Epithelial cell of proximal tubule (primary cell): ENCODE results near the gene ZNF83. TPM values are rescaled to one million over a fixed set of nuclear protein-coding genes. Genes with fewer than 3 reads are reported as not detected.
"Not testable (repeated sequence)": the region's sequence is repeated elsewhere in the genome, so short reads cannot be mapped to it uniquely, and the experiment has no call there.

Experiments
- DNase-seq: peaks from one replicate; pipeline ENCODE4 v3.0.0-alpha.2; 2011; ENCODE audit warnings: low read depth
- H3K4me3 ChIP-seq: 2 replicates; pipeline ENCODE4 v1.5.1; 2011; ENCODE audit warnings: low read depth, mild to moderate bottlenecking, low read length
- total RNA-seq: library from RNA; depleted of rRNA; stranded (reverse); fragments of >200 nt; gene quantifications from 2 replicates; pipeline ENCODE4 v1.2.3, GENCODE V29; 2015
- TF ChIP-seq, protein P1 (sequence below): conservative IDR thresholded peaks from 2 replicates; pipeline ENCODE4 v1.5.1; 2012; ENCODE audit warnings: low read depth, mild to moderate bottlenecking, low read length

The ZNF83 gene
- total RNA-seq, 1 donor from 2014 or later: 46.5 TPM

- DNase-seq: peak; percentile 63
- TF ChIP-seq, protein P1, sequence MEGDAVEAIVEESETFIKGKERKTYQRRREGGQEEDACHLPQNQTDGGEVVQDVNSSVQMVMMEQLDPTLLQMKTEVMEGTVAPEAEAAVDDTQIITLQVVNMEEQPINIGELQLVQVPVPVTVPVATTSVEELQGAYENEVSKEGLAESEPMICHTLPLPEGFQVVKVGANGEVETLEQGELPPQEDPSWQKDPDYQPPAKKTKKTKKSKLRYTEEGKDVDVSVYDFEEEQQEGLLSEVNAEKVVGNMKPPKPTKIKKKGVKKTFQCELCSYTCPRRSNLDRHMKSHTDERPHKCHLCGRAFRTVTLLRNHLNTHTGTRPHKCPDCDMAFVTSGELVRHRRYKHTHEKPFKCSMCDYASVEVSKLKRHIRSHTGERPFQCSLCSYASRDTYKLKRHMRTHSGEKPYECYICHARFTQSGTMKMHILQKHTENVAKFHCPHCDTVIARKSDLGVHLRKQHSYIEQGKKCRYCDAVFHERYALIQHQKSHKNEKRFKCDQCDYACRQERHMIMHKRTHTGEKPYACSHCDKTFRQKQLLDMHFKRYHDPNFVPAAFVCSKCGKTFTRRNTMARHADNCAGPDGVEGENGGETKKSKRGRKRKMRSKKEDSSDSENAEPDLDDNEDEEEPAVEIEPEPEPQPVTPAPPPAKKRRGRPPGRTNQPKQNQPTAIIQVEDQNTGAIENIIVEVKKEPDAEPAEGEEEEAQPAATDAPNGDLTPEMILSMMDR: peak; percentile 10
- H3K4me3 ChIP-seq: peak within 1 kb of the TSS; percentile 95
Observed at GRCh38 chr19:52570000-52570861, 67.9 kb downstream of the ZNF83 start, which contains the start of gene ZNF701. Gene ZNF701, plus strand, starts transcription at chr19:52570287. Its CDS starts 3,861 bp downstream, at chr19:52574148.

- peak overlapping the region; percentile 95 for H3K4me3 ChIP-seq
- DNase-seq: not testable (repeated sequence)
Observed at GRCh38 chr19:52569638-52569999, 68.5 kb downstream of the ZNF83 start.

DNA sequence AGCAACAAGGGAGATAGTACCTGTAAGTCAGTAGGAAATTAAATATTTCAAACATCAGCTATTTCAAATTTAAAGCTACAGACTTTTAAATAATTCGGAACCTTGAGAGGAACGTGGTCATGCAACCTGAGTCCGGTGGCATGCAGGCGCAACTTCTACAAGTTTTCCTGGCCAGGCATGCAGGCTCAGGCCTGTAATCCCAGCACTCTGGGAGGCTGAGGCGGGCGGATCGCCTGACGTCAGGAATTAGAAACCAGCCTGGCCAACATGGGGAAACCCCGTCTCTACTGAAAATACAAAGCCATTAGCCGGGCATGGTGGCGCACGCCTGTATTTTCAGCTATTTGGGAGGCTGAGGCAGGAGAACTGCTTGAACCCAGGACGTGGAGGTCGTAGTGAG, 70.2 kb downstream of the ZNF83 start:
- no peak for DNase-seq
- TF ChIP-seq, protein P1: no peak
- no peak overlapping the region for H3K4me3 ChIP-seq

- no peak overlapping the region for H3K4me3 ChIP-seq
- TF ChIP-seq, protein P1: no peak
- DNase-seq: no peak
Observed at GRCh38 chr19:52566588-52566987, 71.6 kb downstream of the ZNF83 start.

- H3K4me3 ChIP-seq: no peak overlapping the region
- DNase-seq: no peak
- TF ChIP-seq, protein P1: no peak
Observed at GRCh38 chr19:52566121-52566520, 72.0 kb downstream of the ZNF83 start.

Other genes starting within 250 kb of the ZNF83 start
- gene ZNF528, start 240.5 kb downstream of the ZNF83 start, total RNA-seq: 10.0 and 10.6 TPM in 2 replicates
- 0.07 TPM in 1 of 2 replicates, not detected in the other for gene ZNF534, start 209.2 kb downstream of the ZNF83 start, total RNA-seq
- 1.6 and 2.3 TPM in 2 replicates for gene ZNF578, start 184.8 kb downstream of the ZNF83 start, total RNA-seq
- gene ZNF808, start 110.7 kb downstream of the ZNF83 start, total RNA-seq: 5.5 and 13.3 TPM in 2 replicates
- gene ZNF701, start 68.1 kb downstream of the ZNF83 start, total RNA-seq: 7.6 and 8.8 TPM in 2 replicates
- 11.1 and 15.5 TPM in 2 replicates for gene ZNF611, start 96.7 kb upstream of the ZNF83 start, total RNA-seq
- gene ZNF600, start 148.4 kb upstream of the ZNF83 start, total RNA-seq: 5.0 and 5.2 TPM in 2 replicates
- gene ZNF28, start 183.3 kb upstream of the ZNF83 start, total RNA-seq: 8.5 and 10.2 TPM in 2 replicates
- 16.9 and 22.1 TPM in 2 replicates for gene ZNF468, start 219.3 kb upstream of the ZNF83 start, total RNA-seq